HG03469 (cell line): Measurements from ENCODE around the gene PCNT.
"Not testable (repeated sequence)": the region's sequence is repeated elsewhere in the genome, so short reads cannot be mapped to it uniquely, and the experiment has no call there.

Experiments
- ATAC-seq: cut with Tn5 transposase; IDR thresholded peaks from one replicate; pipeline ENCODE4 v1.9.1; 2021; ENCODE audit warnings: mild to moderate bottlenecking, moderate library complexity, moderate number of reproducible peaks; ENCODE audit not compliant: unreplicated experiment

Gene PCNT

DNA sequence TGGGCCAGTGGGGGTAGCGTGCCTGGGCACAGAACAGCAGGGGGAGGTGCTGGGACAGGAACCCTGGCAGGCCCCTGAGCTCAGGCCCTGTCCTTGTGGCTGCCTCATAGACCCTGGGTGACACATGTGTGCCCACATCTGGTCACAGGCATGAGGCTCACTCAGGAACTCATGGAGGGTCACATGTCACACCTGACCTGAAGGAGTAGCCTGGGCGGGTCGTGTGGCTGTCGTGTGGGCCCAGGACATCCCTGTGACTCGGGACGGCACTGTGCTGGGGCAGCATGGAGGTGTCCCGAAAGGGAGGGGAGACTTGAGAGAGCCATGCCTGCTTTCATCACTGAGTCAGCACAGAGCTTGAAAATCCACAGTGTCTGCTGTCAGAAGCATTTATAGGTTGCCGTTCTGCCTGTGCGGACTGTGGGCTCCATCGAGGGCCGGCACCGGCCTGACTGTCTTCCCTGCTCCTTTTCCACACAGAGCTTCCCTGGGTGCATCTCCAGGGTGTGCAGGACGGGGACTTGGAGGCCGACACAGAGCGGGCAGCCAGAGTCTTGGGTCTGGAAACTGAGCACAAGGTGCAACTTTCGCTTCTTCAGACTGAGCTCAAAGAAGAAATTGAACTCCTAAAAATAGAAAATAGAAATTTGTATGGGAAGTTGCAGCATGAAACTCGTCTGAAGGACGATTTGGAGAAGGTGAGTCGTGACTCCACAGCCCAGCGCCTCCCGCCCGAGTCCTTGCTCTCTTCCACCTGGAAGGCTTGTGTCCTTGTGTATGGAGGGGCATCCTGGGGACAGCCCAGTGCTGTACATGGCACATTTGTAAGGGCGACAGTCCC is 32.8 kb downstream of the PCNT start:
- no peak for ATAC-seq

DNA sequence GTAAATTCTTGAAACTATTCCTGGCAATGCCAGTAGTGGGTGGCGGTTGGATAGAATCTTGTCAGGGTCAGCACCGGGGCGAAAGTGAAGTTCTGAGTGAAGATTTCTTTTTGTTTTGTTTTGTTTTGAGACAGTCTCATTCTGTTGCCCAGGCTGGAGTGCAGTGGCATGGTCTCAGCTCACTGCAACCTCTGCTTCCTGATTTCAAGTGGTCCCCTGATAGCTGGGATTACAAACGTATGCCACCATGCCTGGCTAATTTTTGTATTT is 33.3 kb downstream of the PCNT start:
- ATAC-seq, result no peak

DNA sequence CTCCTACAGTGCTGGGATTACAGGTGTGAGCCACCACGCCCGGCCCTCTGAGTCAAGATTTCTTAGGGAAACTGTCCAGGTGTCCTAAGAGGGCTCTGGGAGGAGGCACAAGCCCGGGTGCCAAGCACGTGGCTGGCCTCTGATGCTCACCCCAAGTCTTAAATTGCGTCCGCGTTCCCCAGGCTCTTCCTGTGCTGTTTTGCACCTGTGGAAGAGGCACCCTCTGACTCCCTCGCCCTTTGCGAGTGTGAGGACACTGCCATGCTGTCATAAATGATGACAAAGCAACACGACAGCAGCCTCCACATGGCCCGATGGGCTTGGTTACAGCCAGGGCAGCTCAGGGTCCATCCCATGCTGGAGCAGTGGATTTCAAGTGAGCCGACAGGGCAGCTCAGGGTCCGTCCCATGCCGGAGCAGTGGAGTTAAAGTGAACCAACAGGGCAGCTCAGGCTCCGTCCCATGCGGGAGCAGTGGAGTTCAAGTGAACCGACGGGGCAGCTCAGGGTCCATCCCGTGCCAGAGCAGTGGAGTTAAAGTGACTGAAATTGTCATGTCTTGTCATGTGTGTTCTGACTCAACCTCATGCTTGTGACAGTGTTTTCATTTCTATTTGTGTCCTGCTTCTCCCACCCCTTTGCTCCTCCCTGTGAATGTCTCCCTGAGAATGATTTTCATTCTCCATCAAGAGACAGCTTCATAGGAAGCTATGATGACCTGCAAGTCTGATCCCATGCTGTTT is 33.9 kb downstream of the PCNT start:
- no peak for ATAC-seq

DNA sequence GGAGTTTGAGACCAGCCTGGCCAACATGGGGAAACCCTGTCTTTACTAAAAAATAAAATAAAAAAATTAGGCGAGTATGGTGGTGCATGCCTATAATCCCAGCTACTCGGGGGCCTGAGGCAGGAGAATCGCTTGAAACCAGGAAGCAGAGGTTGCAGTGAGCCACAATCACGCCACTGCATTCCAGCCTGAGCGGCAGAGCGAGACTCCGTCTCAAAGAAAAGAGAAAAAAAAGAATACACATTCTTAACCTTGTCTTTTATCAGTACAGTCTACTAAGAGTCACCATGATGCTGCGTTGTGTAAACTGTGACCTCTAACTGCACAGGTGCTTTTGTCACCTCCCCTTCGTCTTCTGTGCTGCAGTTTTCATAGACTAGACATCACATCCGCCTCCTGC is 37.2 kb downstream of the PCNT start:
- ATAC-seq, result no peak

DNA sequence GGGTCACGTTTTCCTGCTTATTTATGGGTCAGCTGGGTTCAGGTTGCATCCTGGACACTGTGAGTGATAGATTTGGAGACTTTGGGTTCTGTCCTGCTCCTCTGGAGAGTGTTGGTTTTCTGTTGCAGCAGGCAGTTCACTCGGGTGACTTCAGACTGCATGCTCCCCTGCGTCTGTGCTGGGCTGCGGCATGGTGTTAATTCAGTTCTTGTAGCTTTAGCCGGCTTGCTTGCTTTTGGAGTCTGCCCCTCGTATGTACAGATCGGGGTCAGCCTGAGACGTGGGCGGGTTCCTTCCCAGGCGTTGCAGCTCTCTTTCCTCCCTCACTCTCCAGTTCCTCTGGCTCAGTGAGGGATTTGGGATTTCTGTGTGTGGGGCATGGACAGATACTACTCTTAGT is 38.0 kb downstream of the PCNT start:
- no peak for ATAC-seq

DNA sequence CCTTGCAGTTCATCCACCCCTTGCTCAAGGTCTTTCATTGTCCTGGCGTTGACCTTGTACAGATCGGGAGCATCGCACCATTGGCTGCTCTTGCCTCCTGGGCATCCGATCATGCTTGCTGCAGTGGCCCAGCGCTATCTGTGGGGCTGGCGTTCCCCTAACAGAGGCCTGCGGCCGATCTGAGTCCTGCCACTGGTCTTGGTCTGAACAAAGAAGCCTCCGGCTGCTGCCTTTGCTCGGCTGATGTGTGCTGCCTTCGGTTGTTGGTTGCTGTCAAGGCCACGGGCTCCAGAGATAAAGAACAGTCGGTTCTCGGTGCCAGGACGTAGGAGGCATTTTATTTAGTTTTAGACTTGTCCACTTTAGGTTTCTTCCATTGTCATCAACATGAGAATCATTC is 39.0 kb downstream of the PCNT start:
- no peak for ATAC-seq

DNA sequence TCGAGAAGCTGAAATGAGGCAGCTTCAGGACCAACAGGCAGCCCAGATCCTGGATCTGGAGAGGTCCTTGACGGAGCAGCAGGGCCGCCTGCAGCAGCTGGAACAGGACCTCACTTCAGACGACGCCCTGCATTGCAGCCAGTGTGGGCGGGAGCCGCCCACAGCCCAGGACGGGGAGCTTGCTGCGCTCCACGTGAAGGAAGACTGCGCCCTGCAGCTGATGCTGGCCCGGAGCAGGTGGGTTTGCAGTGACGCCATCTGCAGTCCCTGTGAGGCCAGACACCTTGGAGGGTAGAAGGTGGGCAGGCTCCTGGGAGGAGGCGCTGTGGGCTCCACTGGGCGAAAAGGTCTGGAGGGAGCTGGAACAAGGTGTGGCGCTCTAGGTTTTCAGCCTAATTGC is 39.7 kb downstream of the PCNT start:
- ATAC-seq, result no peak

DNA sequence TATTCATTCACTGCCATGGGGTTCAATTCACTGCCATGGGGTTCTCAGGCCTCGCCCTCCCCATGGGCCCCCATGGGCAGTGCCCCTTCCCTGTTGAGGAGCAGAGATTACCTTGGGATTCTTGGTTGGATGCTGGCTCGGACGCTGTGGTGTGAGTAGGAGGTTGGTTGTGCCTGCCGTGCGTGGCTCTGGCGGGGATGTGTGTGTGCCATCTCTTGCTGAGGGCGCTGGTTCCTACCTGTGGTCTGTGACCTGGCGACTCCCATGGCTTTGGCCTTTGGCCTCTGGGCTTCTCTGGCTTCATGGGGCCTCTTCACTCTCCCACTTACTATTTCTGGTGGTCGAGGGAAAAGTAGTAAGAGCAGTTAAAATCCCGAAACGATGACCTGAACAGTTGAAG is 42.1 kb downstream of the PCNT start:
- no peak for ATAC-seq

DNA sequence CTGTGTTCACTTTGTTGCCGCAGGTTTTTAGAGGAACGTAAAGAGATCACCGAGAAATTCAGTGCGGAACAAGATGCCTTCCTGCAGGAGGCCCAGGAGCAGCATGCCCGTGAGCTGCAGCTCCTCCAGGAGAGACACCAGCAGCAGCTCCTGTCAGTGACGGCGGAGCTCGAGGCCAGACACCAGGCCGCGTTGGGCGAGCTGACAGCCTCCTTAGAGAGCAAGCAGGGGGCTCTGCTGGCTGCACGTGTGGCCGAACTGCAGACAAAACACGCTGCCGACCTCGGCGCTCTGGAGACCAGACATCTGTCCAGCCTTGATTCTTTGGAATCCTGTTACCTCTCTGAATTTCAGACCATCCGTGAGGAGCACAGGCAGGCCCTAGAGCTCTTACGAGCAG is 42.6 kb downstream of the PCNT start:
- ATAC-seq, result no peak

DNA sequence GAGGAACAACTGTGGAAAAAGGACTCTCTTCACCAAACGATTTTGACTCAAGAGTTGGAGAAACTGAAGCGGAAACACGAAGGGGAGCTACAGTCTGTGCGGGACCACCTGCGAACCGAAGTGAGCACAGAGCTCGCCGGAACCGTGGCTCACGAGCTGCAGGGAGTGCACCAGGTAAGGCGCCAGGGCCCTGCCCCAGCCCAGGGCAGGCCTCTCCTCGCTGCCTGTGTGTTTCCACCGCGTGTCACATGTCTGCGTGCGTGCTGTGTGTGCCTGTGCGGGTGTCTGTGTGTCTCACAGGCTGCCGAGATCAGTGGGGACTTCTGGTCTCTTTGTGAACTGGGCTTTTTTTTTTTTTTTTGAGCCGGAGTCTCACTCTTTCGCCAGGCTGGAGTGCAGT is 43.0 kb downstream of the PCNT start:
- no peak for ATAC-seq

DNA sequence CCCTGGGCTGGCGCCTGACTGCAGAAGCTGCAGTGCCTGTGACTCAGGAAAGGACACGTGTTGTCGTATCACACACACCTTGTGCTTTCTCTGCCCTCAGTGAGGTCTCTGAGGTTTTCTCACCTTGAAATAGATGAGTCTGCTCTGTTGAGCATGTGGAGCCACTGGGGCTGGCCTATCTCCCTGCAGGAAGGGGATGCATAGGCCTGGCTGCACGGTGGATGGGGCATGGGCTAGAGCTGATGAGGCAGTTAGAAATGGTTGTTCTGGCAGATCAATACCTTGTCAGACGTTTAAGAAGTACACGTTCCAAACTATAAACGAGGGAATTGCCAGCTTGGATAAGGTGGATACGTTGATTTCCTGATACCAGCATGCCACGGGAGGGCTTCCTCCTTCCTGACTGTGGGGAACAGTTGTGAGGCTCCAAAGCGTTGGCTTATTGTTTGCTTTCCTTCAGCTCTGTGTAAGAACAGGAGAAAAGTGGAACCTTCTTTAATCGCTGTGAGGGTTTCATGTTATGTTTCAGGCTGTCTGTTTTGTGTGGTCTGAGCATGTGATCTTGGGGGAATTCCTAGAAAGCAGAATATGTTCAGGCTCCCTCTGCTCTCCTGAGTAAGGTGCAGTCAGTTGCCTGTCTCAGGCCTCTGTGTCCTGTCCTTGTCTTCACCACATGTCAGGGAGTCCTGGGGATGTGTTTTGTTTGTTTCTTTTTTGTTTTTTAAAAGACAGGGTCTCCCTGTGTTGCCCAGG is 44.8 kb downstream of the PCNT start:
- no peak for ATAC-seq

DNA sequence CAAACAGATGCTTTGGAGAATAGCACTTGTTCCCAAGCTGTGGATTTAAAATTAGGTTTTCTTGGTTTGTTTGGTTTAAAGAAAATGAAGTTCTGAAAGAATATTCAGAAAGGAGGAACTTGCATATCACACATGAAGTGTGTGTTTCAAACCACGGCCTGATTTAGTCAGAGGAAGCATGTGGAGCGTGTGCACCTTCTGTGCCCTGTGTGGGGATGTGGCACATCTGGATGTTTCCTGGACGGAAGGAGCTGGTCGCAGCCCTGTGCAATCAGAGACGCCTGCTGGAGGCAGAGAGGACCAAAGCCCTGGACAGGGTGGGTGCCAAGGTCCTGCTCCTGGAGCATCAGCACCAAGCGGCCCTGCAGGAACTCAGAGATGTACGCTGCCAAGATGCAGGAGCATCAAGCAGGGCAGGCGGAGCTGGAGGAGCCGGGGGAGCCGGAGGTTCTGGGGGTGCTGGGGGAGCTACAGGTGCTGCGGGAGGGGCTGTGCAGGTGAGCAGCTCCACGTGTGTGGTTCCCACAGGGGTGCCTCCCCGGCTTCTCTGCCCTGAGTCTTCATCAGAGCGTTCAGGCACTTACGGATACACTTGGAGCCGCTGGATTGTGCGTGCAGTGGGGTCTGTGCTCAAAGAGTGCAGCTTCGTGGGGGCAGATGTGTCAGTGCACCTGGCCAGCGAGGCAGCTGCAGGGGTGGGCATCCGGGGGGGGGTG is 45.7 kb downstream of the PCNT start:
- no peak for ATAC-seq

DNA sequence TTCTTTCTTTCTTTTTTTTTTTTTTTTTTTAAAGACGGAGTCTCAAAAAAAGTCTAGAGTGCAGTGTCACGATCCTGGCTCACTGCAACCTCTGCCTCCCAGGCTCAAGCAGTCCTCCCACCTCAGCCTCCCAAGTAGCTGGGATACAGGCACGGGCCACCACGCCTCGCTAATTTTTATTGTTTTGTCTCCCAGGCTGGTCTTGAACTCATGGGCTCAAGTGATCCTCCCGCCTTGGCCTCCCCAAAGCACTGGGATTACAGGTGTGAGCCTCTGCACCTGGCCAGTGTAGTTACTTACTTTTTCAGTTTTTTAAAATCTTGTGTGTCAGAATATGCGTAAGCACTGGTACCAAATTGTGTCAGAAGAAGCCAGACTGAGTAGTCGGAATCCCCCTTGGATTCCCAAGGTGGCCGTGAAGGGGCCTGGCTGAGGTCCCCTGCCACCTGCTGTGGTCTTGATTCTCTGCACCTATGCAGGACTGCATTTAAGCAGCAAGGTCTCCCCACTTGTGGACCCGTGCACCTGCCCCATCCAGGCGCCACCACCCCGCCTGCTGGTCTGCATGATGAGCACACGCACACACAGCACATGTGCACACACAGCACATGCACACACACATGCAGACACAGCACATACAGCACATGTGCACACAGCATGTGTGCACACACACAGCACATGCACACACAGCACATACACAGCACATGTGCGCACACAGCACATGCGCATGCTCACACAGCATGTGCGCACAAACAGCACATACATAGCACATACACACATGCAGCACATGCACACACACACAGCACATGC is 47.5 kb downstream of the PCNT start:
- ATAC-seq, result no peak

DNA sequence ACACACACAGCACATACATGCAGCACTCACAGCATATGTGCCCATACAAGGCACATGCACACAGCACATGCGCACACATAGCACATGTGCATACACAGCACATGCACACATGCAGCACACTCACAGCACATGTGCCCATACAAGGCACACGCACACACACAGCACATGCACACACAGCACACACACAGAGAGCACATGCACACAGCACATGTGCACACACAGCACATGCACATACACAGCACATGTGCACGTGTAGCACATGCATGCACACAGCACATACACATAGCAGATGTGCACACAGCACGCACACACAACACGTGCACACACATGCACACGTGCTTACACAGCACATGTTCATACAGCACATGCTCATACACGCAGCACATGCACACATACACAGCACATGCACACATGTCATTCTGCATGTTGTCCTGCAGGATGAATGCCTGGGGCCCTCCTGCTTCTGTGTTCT is 48.1 kb downstream of the PCNT start:
- no peak for ATAC-seq

DNA sequence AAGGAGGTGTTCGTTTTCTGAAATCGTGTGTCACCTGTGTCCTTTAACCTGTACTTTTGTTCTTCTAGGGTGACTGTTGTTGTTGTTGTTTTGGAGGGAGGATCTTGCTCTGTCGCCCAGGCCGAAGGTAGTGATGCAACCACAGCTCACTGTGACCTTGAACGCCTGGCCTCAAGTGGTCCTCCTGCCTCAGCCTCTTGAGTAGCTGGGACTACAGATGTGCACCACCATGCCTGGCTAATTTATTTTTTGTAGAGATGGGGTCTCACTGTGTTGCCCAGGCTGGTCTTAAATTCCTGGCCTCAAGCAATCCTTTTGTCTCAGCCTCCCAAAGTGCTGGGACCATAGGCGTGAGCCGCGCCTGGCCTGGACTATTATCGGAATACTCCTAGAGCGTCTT is 49.0 kb downstream of the PCNT start:
- ATAC-seq, result not testable (repeated sequence)

DNA sequence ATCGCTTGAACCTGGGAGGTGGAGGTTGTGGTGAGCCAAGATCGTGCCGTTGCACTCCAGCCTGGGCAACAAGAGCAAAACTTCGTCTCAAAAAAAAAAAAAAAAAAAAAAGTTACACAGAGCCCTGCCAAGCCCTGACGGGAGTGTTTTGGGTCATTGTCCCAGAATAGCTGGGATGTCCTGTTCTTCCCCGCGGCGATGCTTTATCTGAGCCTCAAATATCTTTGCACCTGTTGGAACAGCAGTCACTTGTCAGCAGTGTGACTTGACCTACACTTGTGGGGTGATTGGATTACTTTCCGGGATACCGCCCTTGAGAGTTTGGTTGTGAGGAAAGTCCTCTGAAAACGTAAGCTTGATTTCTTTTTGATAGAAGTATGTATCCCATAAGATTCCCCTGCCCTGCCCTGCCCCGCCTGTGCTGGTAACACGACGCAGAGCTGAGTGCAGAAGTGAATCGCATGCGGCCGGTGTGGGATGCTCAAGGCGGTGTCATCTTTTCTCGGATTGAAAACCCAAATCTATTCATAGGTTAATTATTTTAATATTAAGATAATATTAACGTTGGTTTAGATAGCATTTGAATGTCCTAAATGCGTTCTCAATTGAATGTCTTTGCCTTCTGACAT is 50.9 kb downstream of the PCNT start:
- ATAC-seq, result no peak

DNA sequence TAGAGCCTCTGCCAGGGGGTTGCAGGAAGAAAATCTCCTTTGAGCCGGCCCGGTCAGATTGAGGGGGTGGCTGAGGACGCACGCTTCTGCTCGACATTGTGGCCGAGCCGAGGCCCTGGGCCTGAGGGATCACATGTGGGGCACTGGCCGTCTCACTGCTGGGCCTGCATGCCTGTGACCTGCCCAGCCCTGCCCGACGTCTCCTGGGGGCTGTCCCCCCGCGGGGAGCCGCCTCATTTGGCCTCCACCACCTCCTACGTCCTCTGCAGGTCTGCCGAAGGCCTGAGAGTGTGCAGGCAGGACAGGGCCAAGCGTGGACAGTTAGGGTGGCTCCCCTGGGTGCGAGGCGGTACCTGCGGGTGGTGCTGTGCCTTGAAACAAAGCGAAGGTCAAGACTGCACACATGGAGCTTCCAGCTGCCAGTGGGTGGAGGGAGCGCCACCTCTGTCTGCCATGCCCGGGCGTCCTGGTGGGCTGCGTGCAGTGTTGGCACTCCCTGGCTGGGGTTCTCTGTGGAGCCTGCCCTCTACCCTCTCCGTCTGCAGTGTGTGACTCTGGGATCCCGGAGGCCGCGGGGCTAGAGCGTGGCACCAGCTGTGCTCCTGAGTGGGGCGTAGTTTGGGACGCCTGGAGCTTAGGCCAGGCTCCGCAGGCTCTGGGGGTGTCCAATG is 51.7 kb downstream of the PCNT start:
- no peak for ATAC-seq

DNA sequence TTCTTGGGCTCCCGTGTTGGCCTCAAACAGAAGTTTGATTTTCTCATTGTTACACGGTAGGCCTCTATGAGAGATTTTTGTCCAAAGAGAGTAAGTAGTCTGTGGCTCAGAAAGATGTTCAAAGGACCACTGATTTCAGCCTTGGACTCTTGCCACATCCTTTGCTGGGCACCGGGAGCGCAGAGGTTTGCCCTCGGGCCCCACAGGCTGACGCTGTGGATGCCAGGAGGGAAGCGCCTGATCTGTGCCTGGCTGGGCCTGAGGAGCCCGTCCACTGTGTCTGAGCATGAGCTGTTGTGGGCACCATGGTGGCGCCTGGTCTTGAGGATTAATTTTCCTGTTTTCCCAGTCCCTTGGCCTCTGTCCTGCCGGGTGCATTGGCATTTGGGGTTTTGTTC is 52.3 kb downstream of the PCNT start:
- no peak for ATAC-seq

DNA sequence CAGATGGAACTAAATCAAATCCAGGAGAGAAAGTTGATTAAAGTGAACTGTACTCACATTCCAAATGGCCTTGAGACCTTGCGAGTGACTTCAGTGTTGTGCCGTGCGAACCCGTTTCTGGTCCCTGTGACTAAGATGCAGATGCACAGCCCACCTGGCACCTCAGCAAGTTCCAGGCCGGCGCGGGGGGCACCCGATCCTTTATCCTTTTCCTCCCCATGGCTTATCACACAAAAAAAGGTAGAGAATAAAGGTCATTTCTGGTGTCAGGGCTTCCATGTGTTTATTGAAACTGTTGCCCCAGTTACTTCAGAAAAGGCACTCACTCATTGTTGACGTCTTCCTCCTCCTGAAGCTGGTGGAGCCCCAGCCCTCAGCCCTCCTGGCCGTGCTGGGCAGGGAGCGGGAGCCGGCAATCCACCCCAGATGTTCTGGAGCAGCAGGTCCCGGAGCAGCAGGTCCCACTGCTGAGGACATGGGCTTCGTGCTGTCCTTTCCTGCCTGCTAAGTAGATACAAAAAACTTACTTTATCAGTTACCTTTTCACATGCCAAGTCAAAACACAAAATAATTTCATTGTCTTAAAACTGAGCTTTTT is 53.0 kb downstream of the PCNT start:
- no peak for ATAC-seq
